ENCODE results near the gene TCAF1. TPM values are rescaled to one million over a fixed set of nuclear protein-coding genes. Genes with fewer than 3 reads are reported as not detected.
"Not testable (repeated sequence)": the region's sequence is repeated elsewhere in the genome, so short reads cannot be mapped to it uniquely, and the experiment has no call there.

Gene TCAF1
- polyA plus RNA-seq, 1 donor (not counting 4 experiments of a cell fraction or from before 2014, with no cell fraction given): 13.3 TPM

- peaks cover 2% of the 10 kb centered on the region for H3K4me1 ChIP-seq (ENCODE audit: control insufficient read depth, extremely low read depth, insufficient read depth, low read length)
- no peak for DNase-seq (ENCODE audit: low read depth, low spot score)
- FAIRE-seq: no peak
- no peak overlapping the region for H3K27ac ChIP-seq (ENCODE audit: control insufficient read depth, insufficient read depth, low read length)
- no peaks in the 10 kb centered on the region for H4K20me1 ChIP-seq (ENCODE audit: control insufficient read depth, extremely low read depth, insufficient read depth, low read length)
- no peaks in the 10 kb centered on the region for H3K27me3 ChIP-seq (ENCODE audit: control insufficient read depth, extremely low read depth, insufficient read depth, low read length)
- no peak overlapping the region for H3K4me3 ChIP-seq (ENCODE audit: control insufficient read depth in 2 of 3, extremely low read depth in 1 of 3, insufficient read depth in 2 of 3, low read depth in 1 of 3, low read length in 3 of 3)
- H3K9ac ChIP-seq (ENCODE audit: control insufficient read depth, extremely low read depth, insufficient read depth, low read length): no peak overlapping the region
- TF ChIP-seq CTCF (optimal IDR thresholded peaks at IDR 0.05 in 1 of 3, IDR thresholded peaks at IDR 0.05 in 1 of 3, conservative IDR thresholded peaks at IDR 0.05 in 1 of 3; ENCODE audit: extremely low read depth in 1 of 3, insufficient read depth in 2 of 3, low read length in 3 of 3): no peak
- no peak for TF ChIP-seq EZH2 (IDR thresholded peaks at IDR 0.05; ENCODE audit: low read length)
- dilution Hi-C loops (cut with MboI; ENCODE audit: extremely low pct_ligation_motif_present, low sequenced_read_pairs): no loop called here
- H2AFZ ChIP-seq (ENCODE audit: control insufficient read depth, low read length): no peak overlapping the region
- no peak overlapping the region for H3K4me2 ChIP-seq (ENCODE audit: control insufficient read depth, extremely low read depth, insufficient read depth, low read depth, low read length)
- H3K79me2 ChIP-seq (ENCODE audit: control insufficient read depth, insufficient read depth, low read length): no peaks in the 10 kb centered on the region
- H3K36me3 ChIP-seq (ENCODE audit: control insufficient read depth in 2 of 2, extremely low read depth in 1 of 2, insufficient read depth in 2 of 2, low read length in 2 of 2): peaks cover 2% of the 10 kb centered on the region in 2 experiments
- no peaks in the 10 kb centered on the region for H3K9me1 ChIP-seq (ENCODE audit: control insufficient read depth, extremely low read depth, insufficient read depth, low read length)
- no peaks in the 10 kb centered on the region for H3K9me3 ChIP-seq (ENCODE audit: control insufficient read depth, low read depth, low read length)
These were observed 24.9 kb downstream of the TCAF1 start for GRCh38 chr7:143877098-143877497.

GRCh38 chr7:143876218-143876617 is 25.8 kb downstream of the TCAF1 start:
- H3K9me1 ChIP-seq (ENCODE audit: control insufficient read depth, extremely low read depth, insufficient read depth, low read length): no peaks in the 10 kb centered on the region
- DNase-seq (ENCODE audit: low read depth, low spot score) (no peak), FAIRE-seq (no peak)
- peaks cover 2% of the 10 kb centered on the region in 2 experiments for H3K36me3 ChIP-seq (ENCODE audit: control insufficient read depth in 2 of 2, extremely low read depth in 1 of 2, insufficient read depth in 2 of 2, low read length in 2 of 2)
- no peaks in the 10 kb centered on the region for H3K27me3 ChIP-seq (ENCODE audit: control insufficient read depth, extremely low read depth, insufficient read depth, low read length)
- no peak overlapping the region for H3K4me2 ChIP-seq (ENCODE audit: control insufficient read depth, extremely low read depth, insufficient read depth, low read depth, low read length)
- no peak overlapping the region for H3K4me3 ChIP-seq (ENCODE audit: control insufficient read depth in 2 of 3, extremely low read depth in 1 of 3, insufficient read depth in 2 of 3, low read depth in 1 of 3, low read length in 3 of 3)
- dilution Hi-C loops (cut with MboI; ENCODE audit: extremely low pct_ligation_motif_present, low sequenced_read_pairs): no loop called here
- no peak overlapping the region for H3K27ac ChIP-seq (ENCODE audit: control insufficient read depth, insufficient read depth, low read length)
- TF ChIP-seq EZH2 (IDR thresholded peaks at IDR 0.05; ENCODE audit: low read length): no peak
- TF ChIP-seq CTCF (optimal IDR thresholded peaks at IDR 0.05 in 1 of 3, IDR thresholded peaks at IDR 0.05 in 1 of 3, conservative IDR thresholded peaks at IDR 0.05 in 1 of 3; ENCODE audit: extremely low read depth in 1 of 3, insufficient read depth in 2 of 3, low read length in 3 of 3): no peak
- no peaks in the 10 kb centered on the region for H3K9me3 ChIP-seq (ENCODE audit: control insufficient read depth, low read depth, low read length)
- no peaks in the 10 kb centered on the region for H4K20me1 ChIP-seq (ENCODE audit: control insufficient read depth, extremely low read depth, insufficient read depth, low read length)
- no peak overlapping the region for H3K9ac ChIP-seq (ENCODE audit: control insufficient read depth, extremely low read depth, insufficient read depth, low read length)
- no peaks in the 10 kb centered on the region for H3K4me1 ChIP-seq (ENCODE audit: control insufficient read depth, extremely low read depth, insufficient read depth, low read length)
- no peak overlapping the region for H2AFZ ChIP-seq (ENCODE audit: control insufficient read depth, low read length)
- H3K79me2 ChIP-seq (ENCODE audit: control insufficient read depth, insufficient read depth, low read length): no peaks in the 10 kb centered on the region

- H3K36me3 ChIP-seq (ENCODE audit: control insufficient read depth in 2 of 2, extremely low read depth in 1 of 2, insufficient read depth in 2 of 2, low read length in 2 of 2); H3K27ac ChIP-seq (ENCODE audit: control insufficient read depth, insufficient read depth, low read length); DNase-seq (ENCODE audit: low read depth, low spot score); H3K9me1 ChIP-seq (ENCODE audit: control insufficient read depth, extremely low read depth, insufficient read depth, low read length); H3K4me2 ChIP-seq (ENCODE audit: control insufficient read depth, extremely low read depth, insufficient read depth, low read depth, low read length); H3K9ac ChIP-seq (ENCODE audit: control insufficient read depth, extremely low read depth, insufficient read depth, low read length); FAIRE-seq; H3K27me3 ChIP-seq (ENCODE audit: control insufficient read depth, extremely low read depth, insufficient read depth, low read length); H4K20me1 ChIP-seq (ENCODE audit: control insufficient read depth, extremely low read depth, insufficient read depth, low read length); H3K79me2 ChIP-seq (ENCODE audit: control insufficient read depth, insufficient read depth, low read length); H3K4me3 ChIP-seq (ENCODE audit: control insufficient read depth in 2 of 3, extremely low read depth in 1 of 3, insufficient read depth in 2 of 3, low read depth in 1 of 3, low read length in 3 of 3); H2AFZ ChIP-seq (ENCODE audit: control insufficient read depth, low read length); dilution Hi-C loops (cut with MboI; ENCODE audit: extremely low pct_ligation_motif_present, low sequenced_read_pairs); H3K9me3 ChIP-seq (ENCODE audit: control insufficient read depth, low read depth, low read length); H3K4me1 ChIP-seq (ENCODE audit: control insufficient read depth, extremely low read depth, insufficient read depth, low read length): not testable (repeated sequence)
These were observed 28.7 kb downstream of the TCAF1 start for GRCh38 chr7:143873242-143873641.

- dilution Hi-C loops (cut with MboI; ENCODE audit: extremely low pct_ligation_motif_present, low sequenced_read_pairs); H4K20me1 ChIP-seq (ENCODE audit: control insufficient read depth, extremely low read depth, insufficient read depth, low read length); H3K27ac ChIP-seq (ENCODE audit: control insufficient read depth, insufficient read depth, low read length); FAIRE-seq; DNase-seq (ENCODE audit: low read depth, low spot score); H3K4me3 ChIP-seq (ENCODE audit: control insufficient read depth in 2 of 3, extremely low read depth in 1 of 3, insufficient read depth in 2 of 3, low read depth in 1 of 3, low read length in 3 of 3); H3K4me2 ChIP-seq (ENCODE audit: control insufficient read depth, extremely low read depth, insufficient read depth, low read depth, low read length); H3K9me3 ChIP-seq (ENCODE audit: control insufficient read depth, low read depth, low read length); H3K4me1 ChIP-seq (ENCODE audit: control insufficient read depth, extremely low read depth, insufficient read depth, low read length); H2AFZ ChIP-seq (ENCODE audit: control insufficient read depth, low read length); H3K36me3 ChIP-seq (ENCODE audit: control insufficient read depth in 2 of 2, extremely low read depth in 1 of 2, insufficient read depth in 2 of 2, low read length in 2 of 2); H3K9me1 ChIP-seq (ENCODE audit: control insufficient read depth, extremely low read depth, insufficient read depth, low read length); H3K9ac ChIP-seq (ENCODE audit: control insufficient read depth, extremely low read depth, insufficient read depth, low read length); H3K79me2 ChIP-seq (ENCODE audit: control insufficient read depth, insufficient read depth, low read length); H3K27me3 ChIP-seq (ENCODE audit: control insufficient read depth, extremely low read depth, insufficient read depth, low read length): not testable (repeated sequence)
These were observed 30.4 kb downstream of the TCAF1 start for GRCh38 chr7:143871534-143871933.

All from keratinocyte (primary cell).